IMR-90 (cell line): ENCODE data around the gene OOSP3.

Experiments used
- MXI1 ChIP-seq: IDR thresholded peaks from 2 replicates; pipeline ENCODE4 v1.6.1; 2012; ENCODE audit warnings: low read depth, mild to moderate bottlenecking, low read length, moderate library complexity, borderline replicate concordance
- POLR2A ChIP-seq: IDR thresholded peaks from 2 replicates; pipeline ENCODE4 v1.6.1; 2012; ENCODE audit warnings: mild to moderate bottlenecking, low read depth, low read length
- RFX5 ChIP-seq: IDR thresholded peaks from 2 replicates; pipeline ENCODE4 v1.8.0; 2012; ENCODE audit warnings: low read depth, mild to moderate bottlenecking, low read length, moderate library complexity
- USF2 ChIP-seq: fragments of 150-350 bp; IDR thresholded peaks from 2 replicates; pipeline ENCODE4 v1.6.1; 2017; ENCODE audit warnings: mild to moderate bottlenecking, antibody characterized with exemption, low read length, low read depth
- TF ChIP-seq, protein P1 (sequence below): conservative IDR thresholded peaks from 2 replicates; pipeline ENCODE4 v1.5.1; 2012; ENCODE audit warnings: mild to moderate bottlenecking, low read depth, low read length, improper control_type of control experiment

DNA sequence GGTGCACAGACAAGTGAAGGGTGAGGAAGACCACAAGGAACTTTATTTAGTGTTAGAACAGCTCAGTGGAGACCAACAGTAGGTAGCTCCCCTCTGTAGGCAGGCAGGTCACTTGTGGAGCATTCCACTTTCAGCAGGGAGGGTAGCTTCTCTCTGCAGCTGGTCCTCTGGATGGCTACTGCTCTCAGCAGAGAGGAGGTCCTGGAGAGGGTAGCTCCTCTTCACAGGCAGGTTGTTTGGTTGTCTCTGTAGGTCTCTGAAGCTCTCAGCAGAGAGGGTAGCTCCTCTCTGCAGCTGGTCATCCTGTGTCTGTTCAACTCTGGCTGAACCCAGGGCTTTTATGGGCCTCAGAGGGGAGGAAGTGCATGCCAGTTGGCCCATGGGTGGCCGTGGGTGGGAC, 53.1 kb downstream of the OOSP3 start:
- no peak for TF ChIP-seq POLR2A
- no peak for TF ChIP-seq USF2
- no peak for TF ChIP-seq MXI1
- TF ChIP-seq, protein P1, sequence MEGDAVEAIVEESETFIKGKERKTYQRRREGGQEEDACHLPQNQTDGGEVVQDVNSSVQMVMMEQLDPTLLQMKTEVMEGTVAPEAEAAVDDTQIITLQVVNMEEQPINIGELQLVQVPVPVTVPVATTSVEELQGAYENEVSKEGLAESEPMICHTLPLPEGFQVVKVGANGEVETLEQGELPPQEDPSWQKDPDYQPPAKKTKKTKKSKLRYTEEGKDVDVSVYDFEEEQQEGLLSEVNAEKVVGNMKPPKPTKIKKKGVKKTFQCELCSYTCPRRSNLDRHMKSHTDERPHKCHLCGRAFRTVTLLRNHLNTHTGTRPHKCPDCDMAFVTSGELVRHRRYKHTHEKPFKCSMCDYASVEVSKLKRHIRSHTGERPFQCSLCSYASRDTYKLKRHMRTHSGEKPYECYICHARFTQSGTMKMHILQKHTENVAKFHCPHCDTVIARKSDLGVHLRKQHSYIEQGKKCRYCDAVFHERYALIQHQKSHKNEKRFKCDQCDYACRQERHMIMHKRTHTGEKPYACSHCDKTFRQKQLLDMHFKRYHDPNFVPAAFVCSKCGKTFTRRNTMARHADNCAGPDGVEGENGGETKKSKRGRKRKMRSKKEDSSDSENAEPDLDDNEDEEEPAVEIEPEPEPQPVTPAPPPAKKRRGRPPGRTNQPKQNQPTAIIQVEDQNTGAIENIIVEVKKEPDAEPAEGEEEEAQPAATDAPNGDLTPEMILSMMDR: no peak
- no peak for TF ChIP-seq RFX5
